Activated CD8-positive, alpha-beta memory T cell treated with anti-CD3 and anti-CD28 coated beads for 48 hours (primary cell): ENCODE results near the gene IL1F10.
A peak's percentile ranks its signal among the peaks of the same experiment; 100 is the strongest.

Experiments
- DNase-seq, 3 experiments: peaks; one replicate each; pipeline ENCODE4 v3.0.0-alpha.2; 2020; ENCODE audit warnings: low read depth in 2 of 3, low spot score in 2 of 3

Gene IL1F10

GRCh38 chr2:113111823-113112287 is 44.1 kb downstream of the IL1F10 start:
- DNase-seq: no peak

DNA sequence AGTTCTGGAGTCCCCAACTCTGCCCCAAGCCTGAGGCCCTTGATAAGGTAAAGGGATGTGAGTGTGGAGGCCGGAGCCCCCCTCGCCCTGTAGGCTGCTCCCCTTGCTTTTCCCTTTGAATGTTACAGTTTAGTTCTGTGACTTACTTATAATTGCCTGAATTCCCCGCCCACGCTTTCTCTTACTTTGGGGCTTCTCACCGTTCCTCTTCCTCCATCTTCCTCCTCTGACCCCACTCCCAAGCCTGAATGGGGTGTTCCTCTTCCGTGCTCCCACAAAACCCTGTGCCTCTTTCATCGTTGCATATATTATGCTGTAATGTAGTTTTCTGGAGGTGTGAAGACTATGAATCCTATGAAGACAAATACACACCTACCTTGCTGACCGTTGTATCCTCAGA is 44.7 kb downstream of the IL1F10 start:
- DNase-seq: no peak

DNA sequence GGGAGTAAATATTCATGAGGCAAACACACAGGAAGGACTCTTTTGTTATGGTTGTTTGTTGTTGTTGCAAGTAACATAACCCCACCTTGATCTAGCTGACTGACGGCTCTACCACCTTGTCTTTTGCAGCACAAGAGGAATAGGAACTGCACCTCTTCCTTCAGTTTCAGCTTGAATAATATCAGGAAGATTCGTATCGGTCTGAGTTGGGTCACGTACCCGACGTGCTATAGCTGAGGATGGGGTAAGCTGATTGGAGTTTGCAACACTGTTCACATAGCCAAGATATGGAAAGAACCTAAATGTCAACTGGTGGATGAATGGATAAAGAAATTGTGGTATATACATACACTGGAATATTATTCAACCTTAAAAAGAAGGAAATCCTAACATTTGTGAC is 45.1 kb downstream of the IL1F10 start:
- DNase-seq: no peak

DNA sequence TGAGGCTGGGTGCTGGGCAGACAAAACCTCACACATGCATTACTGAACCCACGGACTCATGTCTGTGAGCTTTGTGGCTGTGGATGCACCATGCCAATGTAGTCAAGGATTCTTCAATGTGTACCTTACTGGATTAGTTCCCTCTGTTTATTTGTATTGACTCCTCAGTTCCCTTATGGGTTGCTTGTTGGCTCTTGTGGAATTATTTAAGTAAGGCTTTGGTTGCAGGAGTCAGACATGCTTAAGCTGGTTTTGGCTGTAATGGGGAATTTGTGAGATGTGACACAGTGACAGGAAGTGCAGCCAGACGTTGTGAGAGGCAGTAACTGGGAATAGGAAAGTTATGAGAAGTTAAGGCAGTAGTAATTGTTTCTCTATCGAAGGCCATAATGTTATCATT is 46.0 kb downstream of the IL1F10 start:
- no peak for DNase-seq

GRCh38 chr2:113114224-113114945 is 46.6 kb downstream of the IL1F10 start:
- no peak for DNase-seq

GRCh38 chr2:113114996-113115395 is 47.2 kb downstream of the IL1F10 start:
- DNase-seq: no peak

- DNase-seq: no peak
Measured at GRCh38 chr2:113116100-113116958, 48.6 kb downstream of the IL1F10 start.

DNA sequence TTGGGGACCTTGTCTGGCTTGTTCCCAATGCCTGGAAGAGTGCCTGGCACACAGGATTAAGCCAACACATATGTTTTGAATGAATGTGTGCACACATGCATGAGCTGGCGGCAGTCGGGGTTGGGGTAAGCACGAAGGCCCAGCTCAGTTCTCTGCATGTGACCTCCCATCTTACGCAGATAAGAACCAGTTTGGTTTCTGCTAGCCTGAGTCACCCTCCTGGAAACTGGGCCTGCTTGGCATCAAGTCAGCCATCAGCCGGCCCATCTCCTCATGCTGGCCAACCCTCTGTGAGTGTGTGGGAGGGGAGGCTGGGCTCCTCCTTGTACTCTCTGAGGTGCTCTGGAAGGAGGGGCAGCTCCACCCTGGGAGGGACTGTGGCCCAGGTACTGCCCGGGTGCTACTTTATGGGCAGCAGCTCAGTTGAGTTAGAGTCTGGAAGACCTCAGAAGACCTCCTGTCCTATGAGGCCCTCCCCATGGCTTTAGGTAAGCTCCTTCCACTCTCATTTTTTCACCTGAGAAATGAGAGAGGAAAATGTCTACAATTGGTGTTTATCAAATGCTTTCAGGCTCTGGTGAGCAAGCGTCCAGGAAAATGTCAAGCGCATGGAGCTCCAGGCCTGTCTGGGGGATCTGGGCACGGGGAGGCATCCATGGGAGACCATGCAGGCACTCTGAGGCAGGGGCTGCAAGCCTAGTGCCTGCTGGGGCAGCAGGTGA is 49.9 kb downstream of the IL1F10 start:
- DNase-seq: peak in 1 of 3 experiments; percentile 42

- DNase-seq: no peak
Measured at GRCh38 chr2:113118263-113118657, 50.5 kb downstream of the IL1F10 start.

- DNase-seq: no peak
Measured at GRCh38 chr2:113119111-113119510, 51.3 kb downstream of the IL1F10 start.

DNA sequence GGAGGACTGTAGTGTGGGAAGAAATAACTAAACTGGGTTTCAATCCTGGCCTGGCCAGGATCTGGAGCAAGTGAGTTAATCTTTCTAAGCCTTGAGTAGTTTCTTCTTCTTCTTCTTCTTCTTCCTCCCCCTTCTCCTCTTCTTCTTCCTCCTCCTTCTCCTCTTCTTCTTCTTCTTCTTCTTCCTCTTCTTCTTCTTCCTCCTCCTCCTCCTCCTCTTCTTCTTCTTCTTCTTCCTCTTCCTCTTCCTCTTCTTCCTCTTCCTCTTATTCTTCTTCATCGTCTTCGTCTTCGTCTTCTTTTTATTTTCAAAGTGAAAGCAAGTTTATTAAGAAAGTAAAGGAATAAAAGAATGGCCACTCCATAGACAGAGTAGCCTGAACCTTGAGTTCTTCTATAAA is 53.1 kb downstream of the IL1F10 start:
- DNase-seq: no peak

- no peak for DNase-seq
Measured at GRCh38 chr2:113122364-113122763, 54.6 kb downstream of the IL1F10 start.

DNA sequence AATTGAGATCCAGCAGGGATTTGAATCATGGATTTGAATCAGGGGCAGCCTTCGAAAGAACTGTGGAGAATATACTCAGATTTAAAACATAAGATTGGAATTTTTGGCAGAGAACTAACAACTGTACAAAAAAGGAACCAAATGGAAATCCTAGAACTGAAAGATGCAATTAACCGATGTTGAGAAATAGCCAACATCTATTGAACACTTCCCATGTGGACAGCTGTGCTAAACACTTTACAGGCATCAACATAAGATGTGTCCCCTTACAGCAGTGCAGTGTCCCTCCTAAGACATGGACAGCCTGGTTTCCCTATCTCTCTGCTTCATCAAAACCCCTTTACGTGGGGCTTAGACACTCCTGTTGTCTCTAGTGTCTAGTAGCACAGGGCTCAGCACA is 56.0 kb downstream of the IL1F10 start:
- no peak for DNase-seq

DNA sequence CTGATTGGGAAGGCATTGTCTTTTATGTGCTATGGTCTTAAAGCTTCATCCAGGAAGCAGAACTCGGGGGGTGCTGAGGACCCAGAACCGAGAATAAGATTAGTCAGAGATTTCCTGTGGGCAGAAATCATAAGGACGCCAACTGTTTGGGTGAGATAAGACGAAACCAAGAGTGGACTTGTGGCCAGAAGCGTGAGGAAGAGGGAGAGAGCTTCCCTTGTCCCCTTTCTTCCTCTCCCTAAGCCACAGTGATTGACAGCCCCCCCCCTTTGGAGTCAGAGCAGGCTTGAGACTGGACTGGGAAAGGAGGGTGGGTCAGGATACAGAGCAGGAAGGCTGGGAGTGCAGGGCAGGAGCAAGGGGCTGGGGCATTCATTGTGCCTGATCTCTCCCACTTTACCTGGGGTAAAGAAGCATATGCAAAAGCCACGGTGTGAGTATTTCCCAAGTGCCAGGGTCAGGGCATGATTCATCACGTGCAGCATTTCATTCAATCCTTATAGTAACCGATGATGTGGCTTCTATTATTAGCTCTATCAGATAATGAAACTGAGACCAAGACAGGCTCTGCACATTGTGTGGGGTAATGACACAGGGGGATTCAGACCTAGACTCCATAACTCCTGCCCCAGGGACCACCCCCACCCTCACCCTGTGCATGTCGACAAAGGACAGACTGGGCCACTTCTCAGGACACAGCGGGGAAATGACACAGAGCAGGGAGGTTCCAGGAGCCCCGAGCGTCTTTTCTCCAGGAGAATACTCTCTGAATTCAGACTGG is 56.6 kb downstream of the IL1F10 start:
- DNase-seq: no peak
